Breast epithelium (tissue), 4 donors: ENCODE measurements around the gene ADD1. TPM values are rescaled to one million over a fixed set of nuclear protein-coding genes. Genes with fewer than 3 reads are reported as not detected.

Experiments used
- DNase-seq, 2 donors: peaks; one replicate each; pipeline ENCODE4 v3.0.0-alpha.2; 2019; ENCODE audit warnings: low spot score in 2 of 2
- H3K27ac ChIP-seq, 2 donors: fragments of 200-600 bp; sonication (generic) in 1 of 2; one replicate each; pipeline ENCODE4 v1.5.1; 2016 to 2019; ENCODE audit warnings: mild to moderate bottlenecking in 1 of 2
- H3K27me3 ChIP-seq, 2 donors: fragments of 200-600 bp; sonication (generic) in 1 of 2; one replicate each; pipeline versions ENCODE4 v1.5.1 to v1.6.0; 2017 to 2019; ENCODE audit warnings: control low read depth in 1 of 2, mild to moderate bottlenecking in 1 of 2
- H3K36me3 ChIP-seq: fragments of 200-600 bp; one replicate; pipeline ENCODE4 v1.5.1; 2019
- H3K4me1 ChIP-seq, 2 donors: fragments of 200-600 bp; sonication (generic); one replicate each; pipeline ENCODE4 v1.5.1; 2016 to 2019; ENCODE audit warnings: control low read depth in 1 of 2
- H3K4me3 ChIP-seq, 3 donors: fragments of 200-600 bp; sonication (generic); 1 replicate in 2 of 3; 2 replicates in 1 of 3; pipeline ENCODE4 v1.5.1; 2016 to 2019; ENCODE audit warnings: mild to moderate bottlenecking in 3 of 3, moderate library complexity in 2 of 3
- H3K9me3 ChIP-seq, 2 donors: fragments of 200-600 bp; sonication (generic) in 1 of 2; one replicate each; pipeline ENCODE4 v1.5.1; 2016 to 2019; ENCODE audit warnings: control low read depth in 1 of 2
- POLR2A ChIP-seq: fragments of 450-650 bp; IDR thresholded peaks from one replicate; pipeline ENCODE4 v1.6.1; 2016; ENCODE audit warnings: antibody characterized with exemption, mild to moderate bottlenecking, moderate library complexity
- POLR2AphosphoS5 ChIP-seq, 3 donors: sonication (generic); formaldehyde crosslinking; IDR thresholded peaks; one replicate each; pipeline ENCODE4 v1.6.1; 2017; ENCODE audit warnings: antibody characterized with exemption in 3 of 3
- intact Hi-C: fragments of 100-400 bp; cut with DNase I; formaldehyde crosslinking; loops from one replicate; pipeline ENCODE4 v1.15.1; 2023; ENCODE audit warnings: low total_unique reads
- total RNA-seq, 3 donors: library from RNA; depleted of rRNA; stranded (reverse); fragments of >200 nt; gene quantifications; one replicate each; pipeline ENCODE4 v1.1.0, GENCODE V29; 2016
- TF ChIP-seq, protein P1 (sequence below), 3 donors: fragments of 450-650 bp; IDR thresholded peaks; one replicate each; pipeline ENCODE4 v1.5.1; 2016 to 2017; ENCODE audit warnings: antibody characterized with exemption in 3 of 3, mild to moderate bottlenecking in 3 of 3, moderate library complexity in 3 of 3

Gene ADD1
- total RNA-seq, 3 donors from 2014 or later, result 161 to 193 (median 181) TPM

- DNase-seq, result no peak
- intact Hi-C loops, result loop anchor here (2.0 kb wide), 1 partner anchor 49 kb away; no protein-coding TSS in a partner anchor
- no peak overlapping the region for H3K4me3 ChIP-seq
- no peaks in the 10 kb centered on the region for H3K9me3 ChIP-seq
- peaks cover 5% of the 10 kb centered on the region for H3K36me3 ChIP-seq
- H3K27ac ChIP-seq, result peak overlapping the region in 1 of 2 donors; percentile 27
- no peaks in the 10 kb centered on the region for H3K4me1 ChIP-seq
- TF ChIP-seq, protein P1, sequence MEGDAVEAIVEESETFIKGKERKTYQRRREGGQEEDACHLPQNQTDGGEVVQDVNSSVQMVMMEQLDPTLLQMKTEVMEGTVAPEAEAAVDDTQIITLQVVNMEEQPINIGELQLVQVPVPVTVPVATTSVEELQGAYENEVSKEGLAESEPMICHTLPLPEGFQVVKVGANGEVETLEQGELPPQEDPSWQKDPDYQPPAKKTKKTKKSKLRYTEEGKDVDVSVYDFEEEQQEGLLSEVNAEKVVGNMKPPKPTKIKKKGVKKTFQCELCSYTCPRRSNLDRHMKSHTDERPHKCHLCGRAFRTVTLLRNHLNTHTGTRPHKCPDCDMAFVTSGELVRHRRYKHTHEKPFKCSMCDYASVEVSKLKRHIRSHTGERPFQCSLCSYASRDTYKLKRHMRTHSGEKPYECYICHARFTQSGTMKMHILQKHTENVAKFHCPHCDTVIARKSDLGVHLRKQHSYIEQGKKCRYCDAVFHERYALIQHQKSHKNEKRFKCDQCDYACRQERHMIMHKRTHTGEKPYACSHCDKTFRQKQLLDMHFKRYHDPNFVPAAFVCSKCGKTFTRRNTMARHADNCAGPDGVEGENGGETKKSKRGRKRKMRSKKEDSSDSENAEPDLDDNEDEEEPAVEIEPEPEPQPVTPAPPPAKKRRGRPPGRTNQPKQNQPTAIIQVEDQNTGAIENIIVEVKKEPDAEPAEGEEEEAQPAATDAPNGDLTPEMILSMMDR (IDR thresholded peaks at IDR 0.05), result no peak
- no peak for TF ChIP-seq POLR2A
- no peak for TF ChIP-seq POLR2AphosphoS5 (IDR thresholded peaks at IDR 0.05)
- H3K27me3 ChIP-seq, result no peaks in the 10 kb centered on the region
These were observed 64.2 kb downstream of the ADD1 start for GRCh38 chr4:2907706-2908293.

DNA sequence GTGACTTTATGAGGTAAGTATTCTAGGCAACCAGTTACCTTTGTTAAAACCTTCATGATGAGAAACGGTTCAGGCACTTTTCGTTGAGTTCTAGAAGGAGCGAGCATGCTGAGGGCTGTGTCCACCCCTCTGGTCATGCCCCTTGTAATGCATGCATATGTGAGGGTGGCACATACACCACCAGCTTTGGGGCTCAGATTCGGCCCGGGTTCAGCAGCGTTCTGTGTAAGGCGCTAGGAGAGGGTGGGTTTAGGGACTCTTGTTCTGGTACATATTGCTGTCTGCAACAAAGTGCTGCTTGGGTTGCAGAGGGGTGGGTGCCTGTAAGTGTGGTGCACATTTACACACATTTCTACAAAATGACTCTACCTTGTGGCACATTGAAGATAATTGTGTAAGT lies 65.0 kb downstream of the ADD1 start:
- TF ChIP-seq, protein P1 (IDR thresholded peaks at IDR 0.05), result no peak
- no peak for TF ChIP-seq POLR2A
- intact Hi-C loops, result no loop called here
- no peaks in the 10 kb centered on the region for H3K27me3 ChIP-seq
- peaks cover 5% of the 10 kb centered on the region for H3K36me3 ChIP-seq
- no peak overlapping the region for H3K4me3 ChIP-seq
- H3K9me3 ChIP-seq, result no peaks in the 10 kb centered on the region
- DNase-seq, result no peak
- no peak overlapping the region for H3K27ac ChIP-seq
- no peaks in the 10 kb centered on the region for H3K4me1 ChIP-seq

GRCh38 chr4:2909583-2909982 lies 65.9 kb downstream of the ADD1 start:
- TF ChIP-seq POLR2AphosphoS5 (IDR thresholded peaks at IDR 0.05), result no peak
- TF ChIP-seq, protein P1 (IDR thresholded peaks at IDR 0.05), result no peak
- intact Hi-C loops, result no loop called here
- H3K9me3 ChIP-seq, result no peaks in the 10 kb centered on the region
- no peak for DNase-seq
- peaks cover 5% of the 10 kb centered on the region for H3K36me3 ChIP-seq
- H3K4me1 ChIP-seq, result peaks cover 0 to 4% of the 10 kb centered on the region in 2 donors
- H3K4me3 ChIP-seq, result no peak overlapping the region
- H3K27me3 ChIP-seq, result no peaks in the 10 kb centered on the region
- H3K27ac ChIP-seq, result no peak overlapping the region

- H3K27me3 ChIP-seq, result no peaks in the 10 kb centered on the region
- TF ChIP-seq POLR2AphosphoS5 (IDR thresholded peaks at IDR 0.05) (no peak), POLR2A (no peak)
- TF ChIP-seq, protein P1 (IDR thresholded peaks at IDR 0.05), result no peak
- H3K9me3 ChIP-seq, result no peaks in the 10 kb centered on the region
- H3K27ac ChIP-seq, result no peak overlapping the region
- DNase-seq, result no peak
- no peak overlapping the region for H3K4me3 ChIP-seq
- H3K4me1 ChIP-seq, result peaks cover 0 to 4% of the 10 kb centered on the region in 2 donors
- H3K36me3 ChIP-seq, result no peaks in the 10 kb centered on the region
- intact Hi-C loops, result no loop called here
These were observed 66.8 kb downstream of the ADD1 start for GRCh38 chr4:2910409-2910808.

GRCh38 chr4:2911868-2912267 lies 68.2 kb downstream of the ADD1 start:
- Histone ChIP-seq H3K9me3 (no peaks in the 10 kb centered on the region), H3K4me1 (peaks cover 0 to 4% of the 10 kb centered on the region in 2 donors)
- intact Hi-C loops, result no loop called here

More at GRCh38 chr4:2911868-2912267, 68.2 kb downstream of the ADD1 start:
- no peaks in the 10 kb centered on the region for H3K27me3 ChIP-seq
- no peak overlapping the region for H3K4me3 ChIP-seq
- no peak overlapping the region for H3K27ac ChIP-seq
- TF ChIP-seq POLR2A, result no peak
- no peak for TF ChIP-seq POLR2AphosphoS5 (IDR thresholded peaks at IDR 0.05)
- TF ChIP-seq, protein P1 (IDR thresholded peaks at IDR 0.05), result no peak
- DNase-seq, result no peak
- H3K36me3 ChIP-seq, result no peaks in the 10 kb centered on the region
